Transverse colon (tissue), 4 donors: ENCODE results near the gene PRR23E. TPM values are rescaled to one million over a fixed set of nuclear protein-coding genes. Genes with fewer than 3 reads are reported as not detected.

ENCODE experiments used
- DNase-seq: peaks from one replicate; pipeline ENCODE4 v3.0.0-alpha.2; 2019
- H3K27ac ChIP-seq, 4 donors: fragments of 200-600 bp; sonication (generic); 2 replicates each; pipeline ENCODE4 v1.5.1; 2016 to 2018; ENCODE audit warnings: inconsistent platforms in 4 of 4
- H3K27me3 ChIP-seq: fragments of 200-600 bp; sonication (generic); 2 replicates; pipeline ENCODE4 v1.5.1; 2017; ENCODE audit warnings: inconsistent platforms
- H3K36me3 ChIP-seq, 4 donors: fragments of 200-600 bp; sonication (generic); 2 replicates each; pipeline ENCODE4 v1.5.1; 2017 to 2019; ENCODE audit warnings: inconsistent platforms in 4 of 4
- H3K4me1 ChIP-seq, 4 donors: fragments of 200-600 bp; sonication (generic); 2 replicates each; pipeline ENCODE4 v1.5.1; 2017 to 2020; ENCODE audit warnings: inconsistent platforms in 4 of 4
- H3K4me3 ChIP-seq, 4 donors: fragments of 200-600 bp; sonication (generic); 1 replicate in 1 of 4; 2 replicates in 3 of 4; pipeline versions ENCODE4 v1.5.1 to v1.6.1; 2017 to 2019; ENCODE audit warnings: inconsistent platforms in 4 of 4
- H3K9me3 ChIP-seq, 2 donors: fragments of 200-600 bp; sonication (generic); 2 replicates each; pipeline ENCODE4 v1.5.1; 2017 to 2019; ENCODE audit warnings: inconsistent platforms in 2 of 2
- CTCF ChIP-seq, 5 experiments: fragments of 200-600 bp in 3 of 5; fragments of 450-650 bp in 2 of 5; sonication (generic) in 3 of 5; IDR thresholded peaks; 1 replicate in 2 of 5; 2 replicates in 3 of 5; pipeline ENCODE4 v1.5.1; 2016 to 2017; ENCODE audit warnings: antibody characterized with exemption in 5 of 5, inconsistent platforms in 3 of 5, mild to moderate bottlenecking in 2 of 5, moderate library complexity in 1 of 5
- EP300 ChIP-seq: sonication (generic); formaldehyde crosslinking; IDR thresholded peaks from one replicate; pipeline ENCODE4 v1.6.1; 2017; ENCODE audit warnings: antibody characterized with exemption, low read depth
- POLR2A ChIP-seq: fragments of 450-650 bp; IDR thresholded peaks from one replicate; pipeline ENCODE4 v1.6.1; 2016; ENCODE audit warnings: antibody characterized with exemption, mild to moderate bottlenecking, moderate library complexity
- POLR2AphosphoS5 ChIP-seq, 3 donors: sonication (generic); formaldehyde crosslinking; IDR thresholded peaks; one replicate each; pipeline ENCODE4 v1.6.1; 2016; ENCODE audit warnings: antibody characterized with exemption in 3 of 3
- WGBS, 2 donors: methylation state at CpG; one replicate each; pipeline ENCODE4 v1.1.5; 2018; ENCODE audit warnings: low coverage in 1 of 2; 5-methylcytosine and 5-hydroxymethylcytosine counted together
- in situ Hi-C, 4 donors: fragments of 200-750 bp; cut with MboI; loops; one replicate each; pipeline versions ENCODE4 v1.15.0 to v1.15.1; 2017; ENCODE audit warnings: low sequenced_read_pairs in 3 of 4, low pct_ligation_motif_present in 1 of 4, low pct_unique_long_range_greater_than_20kb in 1 of 4
- intact Hi-C: fragments of 100-400 bp; cut with DNase I; formaldehyde crosslinking; loops from one replicate; pipeline ENCODE4 v1.15.1; 2023; ENCODE audit warnings: low total_unique reads
- total RNA-seq, 4 donors: library from RNA; depleted of rRNA; stranded (reverse); fragments of >200 nt; gene quantifications; one replicate each; pipeline ENCODE4 v1.1.0, GENCODE V29; 2016

PRR23E gene
- total RNA-seq, 4 donors from 2014 or later: not detected

DNA sequence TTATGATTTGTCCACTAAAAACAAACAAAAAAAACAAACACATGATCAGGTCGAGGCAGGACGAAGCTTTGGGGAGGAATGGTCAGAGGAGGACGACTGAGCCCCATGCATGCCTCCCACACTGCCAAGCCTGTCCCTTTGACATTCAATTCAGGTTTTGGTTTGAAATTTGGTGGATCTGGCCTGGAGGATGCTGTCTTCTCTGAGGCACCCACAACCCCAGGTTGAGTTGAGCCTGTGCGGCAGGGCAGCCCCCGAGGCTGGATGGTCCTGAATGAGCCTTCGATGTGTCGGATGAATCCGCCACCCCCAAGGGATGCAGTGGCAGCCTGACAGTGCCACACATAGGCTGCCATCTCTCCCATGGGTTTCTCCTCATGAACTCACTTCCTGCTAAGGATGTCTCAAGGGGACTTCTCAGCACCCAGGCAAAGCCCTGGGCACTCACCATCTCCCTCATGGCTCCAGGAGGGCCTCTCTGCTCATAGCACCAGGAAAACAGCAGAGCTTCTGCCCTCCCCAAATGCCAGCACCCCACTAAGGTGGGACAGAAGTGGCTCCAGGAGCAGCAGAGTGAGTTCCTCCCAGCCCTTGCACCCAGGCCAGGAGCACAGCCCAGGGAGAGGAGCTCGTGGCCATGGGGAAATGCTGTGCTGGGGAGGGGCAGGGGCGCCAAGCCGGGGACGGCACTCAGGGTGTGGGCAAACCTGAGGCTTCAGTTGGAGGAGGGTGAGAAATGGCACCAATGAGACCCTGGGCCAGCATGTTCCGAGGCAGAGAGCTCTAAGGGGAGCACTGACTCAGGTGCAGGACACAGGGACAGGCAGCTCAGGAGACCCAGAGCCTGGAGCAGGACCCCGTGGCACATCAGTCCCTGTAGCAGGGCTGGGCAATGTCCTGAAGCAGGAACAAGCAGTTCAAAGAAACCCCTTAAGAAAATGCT is 18.5 kb downstream of the PRR23E start:
- no peak overlapping the region for H3K4me3 ChIP-seq
- H3K9me3 ChIP-seq: no peaks in the 10 kb centered on the region
- in situ Hi-C loops: no loop called here
- H3K36me3 ChIP-seq: no peaks in the 10 kb centered on the region
- no peak for TF ChIP-seq POLR2AphosphoS5 (IDR thresholded peaks at IDR 0.05)
- no peak for TF ChIP-seq POLR2A
- no peak for TF ChIP-seq CTCF (IDR thresholded peaks at IDR 0.05)
- TF ChIP-seq EP300: no peak
- no peak overlapping the region for H3K27ac ChIP-seq
- intact Hi-C loops: no loop called here
- DNase-seq: no peak
- peaks cover 19% of the 10 kb centered on the region for H3K27me3 ChIP-seq
- no peaks in the 10 kb centered on the region for H3K4me1 ChIP-seq
- WGBS, 2 donors: 64 to 85% methylated on average over 7 to 14 of the region's 14 CpGs

DNA sequence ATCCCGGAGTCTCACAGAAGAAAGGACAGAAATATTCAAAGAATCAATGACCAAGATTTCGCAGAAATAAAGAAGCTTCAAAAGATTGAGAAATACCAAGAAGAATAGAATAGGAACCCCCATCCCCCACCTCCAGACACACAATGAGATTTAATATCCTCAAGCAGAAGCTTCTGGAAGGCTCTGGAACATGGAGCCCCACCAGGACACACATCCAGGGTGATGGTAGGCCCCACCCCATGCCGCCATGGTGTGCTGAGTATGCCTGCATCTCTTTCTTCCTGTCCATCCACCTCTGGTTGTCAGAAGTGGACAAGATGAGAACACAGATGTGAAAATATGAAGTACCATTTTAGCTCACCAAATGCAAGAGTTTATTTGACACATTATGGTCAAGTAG is 19.3 kb downstream of the PRR23E start:
- DNase-seq: no peak
- WGBS, 2 donors: 84 to 92% methylated on average over 2 to 3 of the region's 3 CpGs
- TF ChIP-seq CTCF (IDR thresholded peaks at IDR 0.05) (no peak), POLR2AphosphoS5 (IDR thresholded peaks at IDR 0.05) (no peak), EP300 (no peak), POLR2A (no peak)
- no peak overlapping the region for H3K4me3 ChIP-seq
- in situ Hi-C loops (no loop called here), intact Hi-C loops (no loop called here)
- H3K36me3 ChIP-seq: no peaks in the 10 kb centered on the region
- H3K9me3 ChIP-seq: no peaks in the 10 kb centered on the region
- peaks cover 19% of the 10 kb centered on the region for H3K27me3 ChIP-seq
- H3K4me1 ChIP-seq: no peaks in the 10 kb centered on the region
- no peak overlapping the region for H3K27ac ChIP-seq

- WGBS, 2 donors: 83% methylated on average over 1 to 5 of the region's 5 CpGs
- in situ Hi-C loops: no loop called here
- H3K4me1 ChIP-seq: no peaks in the 10 kb centered on the region
- H3K4me3 ChIP-seq: no peak overlapping the region
- intact Hi-C loops: no loop called here
- no peak for TF ChIP-seq EP300
- no peak for TF ChIP-seq POLR2A
- no peak for TF ChIP-seq CTCF (IDR thresholded peaks at IDR 0.05)
- TF ChIP-seq POLR2AphosphoS5 (IDR thresholded peaks at IDR 0.05): no peak
- DNase-seq: no peak
- no peak overlapping the region for H3K27ac ChIP-seq
- no peaks in the 10 kb centered on the region for H3K9me3 ChIP-seq
- H3K36me3 ChIP-seq: no peaks in the 10 kb centered on the region
- peaks cover 20% of the 10 kb centered on the region for H3K27me3 ChIP-seq
Measured at GRCh38 chr3:127212711-127213110, 19.8 kb downstream of the PRR23E start.

GRCh38 chr3:127213381-127213918 is 20.5 kb downstream of the PRR23E start:
- Histone ChIP-seq H3K4me3 (no peak overlapping the region), H3K27me3 (peaks cover 27% of the 10 kb centered on the region), H3K4me1 (no peaks in the 10 kb centered on the region), H3K9me3 (no peaks in the 10 kb centered on the region), H3K27ac (no peak overlapping the region), H3K36me3 (no peaks in the 10 kb centered on the region)
- WGBS, 2 donors: 67% methylated on average over 4 of the region's 4 CpGs; no CpG with 5 or more reads in 1 of the 2 donors
- in situ Hi-C loops: no loop called here
- TF ChIP-seq POLR2A: no peak
- TF ChIP-seq CTCF (IDR thresholded peaks at IDR 0.05): no peak
- TF ChIP-seq POLR2AphosphoS5 (IDR thresholded peaks at IDR 0.05): no peak
- no peak for TF ChIP-seq EP300
- intact Hi-C loops: no loop called here
- DNase-seq: no peak
